ENCODE results near the gene ST6GALNAC6. TPM values are rescaled to one million over a fixed set of nuclear protein-coding genes. Genes with fewer than 3 reads are reported as not detected.
A peak's percentile ranks its signal among the peaks of the same experiment; 100 is the strongest.

Gene ST6GALNAC6, protein sequence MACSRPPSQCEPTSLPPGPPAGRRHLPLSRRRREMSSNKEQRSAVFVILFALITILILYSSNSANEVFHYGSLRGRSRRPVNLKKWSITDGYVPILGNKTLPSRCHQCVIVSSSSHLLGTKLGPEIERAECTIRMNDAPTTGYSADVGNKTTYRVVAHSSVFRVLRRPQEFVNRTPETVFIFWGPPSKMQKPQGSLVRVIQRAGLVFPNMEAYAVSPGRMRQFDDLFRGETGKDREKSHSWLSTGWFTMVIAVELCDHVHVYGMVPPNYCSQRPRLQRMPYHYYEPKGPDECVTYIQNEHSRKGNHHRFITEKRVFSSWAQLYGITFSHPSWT
- 28.5 and 39.2 TPM in 2 replicates for polyA plus RNA-seq (2014; cell fraction: cytosol; rRNA removed)
- 30.8 and 39.5 TPM in 2 replicates for polyA plus RNA-seq (2014; cell fraction: nucleus; rRNA removed)

DNA sequence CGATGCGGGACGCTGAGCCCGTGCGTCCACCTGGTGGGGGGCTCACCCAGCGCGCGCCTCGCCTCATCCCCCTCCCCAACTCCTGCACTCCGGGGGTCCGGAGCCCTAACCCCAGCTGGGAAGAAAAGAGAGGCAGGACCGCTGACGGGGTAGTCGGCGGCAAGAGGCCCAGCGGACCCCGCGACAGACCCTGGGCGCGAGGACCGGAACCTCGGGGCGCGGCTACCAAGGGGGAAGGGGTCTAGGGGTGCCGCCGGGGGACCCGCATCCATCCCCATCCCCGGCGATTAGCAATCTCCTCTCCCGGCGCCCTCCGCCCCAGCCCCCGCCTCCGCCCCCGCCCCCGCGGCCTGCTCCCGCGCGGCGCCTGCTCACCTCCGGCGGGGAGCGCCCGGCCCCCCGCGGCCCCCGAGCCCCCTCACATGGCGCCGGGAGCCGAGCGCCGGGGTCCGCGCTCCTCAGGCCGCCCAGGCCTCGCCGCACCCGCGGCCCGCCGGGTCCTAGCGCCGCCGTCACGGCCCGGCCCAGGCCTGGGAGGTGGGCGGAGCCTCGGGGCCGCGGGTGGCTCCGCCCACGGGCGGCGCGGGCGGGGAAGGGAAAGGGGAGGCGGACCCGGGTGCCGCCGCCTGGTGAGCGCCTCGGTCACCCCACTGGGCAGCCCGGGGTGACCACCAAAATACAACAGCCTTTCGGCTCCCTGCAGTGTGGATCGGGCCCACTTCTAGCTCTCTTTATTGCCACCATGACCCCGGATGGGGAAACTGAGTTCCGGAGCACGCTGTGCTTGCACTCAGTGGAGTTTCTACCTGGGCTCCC, at the start of gene ST6GALNAC6:
Gene ST6GALNAC6, minus strand, starts transcription at position 476 of the 816 bp plus-strand sequence. CDS start 1,622 bp downstream, outside the sequence.
- DNase-seq (ENCODE audit: low spot score): peak; percentile 67

DNA sequence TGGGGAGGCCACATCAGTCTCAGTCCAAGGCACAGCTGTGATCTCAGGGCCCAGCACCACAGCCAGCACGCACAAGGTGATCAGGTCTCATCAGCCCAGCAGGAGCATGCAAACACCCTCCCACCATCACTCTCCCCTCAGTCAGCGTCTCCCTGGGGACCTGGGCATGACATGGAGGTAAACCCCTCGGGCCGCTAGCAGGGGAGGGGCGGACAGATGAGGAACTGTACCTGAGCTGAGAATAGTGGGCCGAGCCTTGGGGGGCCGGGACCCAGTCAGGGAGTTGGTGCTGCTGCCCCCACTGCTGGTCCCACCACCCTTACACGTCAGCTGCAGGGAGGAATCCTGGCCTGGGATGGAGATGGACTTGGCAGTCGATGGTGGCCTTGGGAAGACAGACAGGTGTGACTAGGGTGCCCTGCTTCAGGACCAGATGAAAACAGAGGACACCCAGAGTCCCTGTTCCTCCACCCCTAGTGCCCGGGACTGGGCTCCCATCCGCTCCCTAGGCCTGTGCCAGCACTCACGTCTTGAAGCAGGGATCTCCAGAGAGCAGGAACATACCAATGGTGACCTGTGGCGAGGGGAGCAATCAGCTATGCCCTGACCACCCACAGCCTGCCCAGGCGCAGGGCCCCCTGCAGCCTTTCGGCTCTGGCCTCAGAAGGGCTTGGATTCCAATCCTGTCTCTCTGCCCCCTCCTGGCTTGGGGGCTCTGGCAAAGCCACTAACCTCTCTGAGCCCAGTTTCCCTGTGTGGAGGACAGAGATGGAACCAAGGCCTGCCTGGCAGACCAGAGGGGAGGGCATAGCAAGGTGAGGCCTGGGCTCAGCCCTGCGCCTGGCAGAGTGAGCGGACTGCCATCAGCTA, 48.7 kb upstream of the ST6GALNAC6 start:
- no peak for DNase-seq (ENCODE audit: low spot score)

DNA sequence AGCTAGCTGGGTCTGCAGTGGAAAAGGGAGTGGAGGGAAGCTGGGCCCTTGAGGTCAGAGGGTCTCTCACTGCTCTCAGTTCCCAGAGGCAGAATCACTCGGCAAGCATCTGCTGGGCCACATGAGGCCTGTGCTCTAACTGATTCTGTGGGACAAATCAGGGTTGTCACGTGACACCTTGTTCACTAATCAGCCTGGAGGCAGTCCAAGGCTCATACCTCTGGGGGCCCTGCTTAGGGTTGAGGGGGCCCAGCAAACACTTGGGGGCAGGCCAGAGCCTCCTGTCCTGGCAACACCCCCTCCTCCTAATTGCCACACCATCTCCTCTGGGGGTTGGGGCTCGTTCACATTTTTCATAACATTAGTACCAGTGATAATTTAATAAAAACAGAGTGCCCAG, 47.3 kb upstream of the ST6GALNAC6 start:
- no peak for DNase-seq (ENCODE audit: low spot score)

DNA sequence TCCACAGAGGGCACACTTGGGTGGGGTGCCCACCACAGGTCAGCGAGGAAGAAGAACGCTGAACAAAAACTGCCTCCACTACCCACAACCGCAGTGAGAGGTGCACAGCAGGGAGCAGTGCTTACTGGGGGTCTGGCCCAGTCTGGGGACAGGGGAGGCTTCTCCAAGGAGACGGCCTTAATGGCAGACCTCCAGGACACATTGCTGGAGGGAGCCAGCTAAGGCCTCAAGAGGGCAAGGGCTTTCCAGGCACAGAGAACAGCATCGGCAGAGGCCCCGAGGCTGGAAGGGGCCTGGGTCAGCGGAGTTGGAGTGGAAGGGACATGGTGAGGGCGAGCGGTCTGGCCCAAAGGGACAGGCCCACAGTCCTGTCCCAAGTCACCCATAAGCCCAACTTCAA, 46.5 kb upstream of the ST6GALNAC6 start:
- no peak for DNase-seq (ENCODE audit: low spot score)

DNA sequence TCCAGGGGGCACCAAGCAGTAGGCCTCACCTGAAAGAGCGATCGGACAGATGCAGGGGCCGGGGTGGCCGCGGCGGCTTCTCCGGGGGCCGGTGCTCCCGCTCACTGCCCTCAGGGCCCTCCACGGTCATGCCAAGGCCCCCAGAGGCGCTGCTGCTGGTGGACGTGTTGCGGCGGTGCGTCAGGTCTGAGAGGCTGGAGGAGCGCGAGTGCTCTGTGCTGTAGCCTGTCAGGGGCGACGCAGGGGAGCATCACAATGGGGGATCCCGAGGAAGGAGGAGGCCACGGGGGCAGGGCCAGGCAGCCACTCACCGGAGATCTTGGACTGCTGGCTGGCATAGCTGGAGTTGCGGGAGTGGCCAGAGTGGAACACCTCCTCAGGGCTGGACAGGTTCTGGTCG, 45.9 kb upstream of the ST6GALNAC6 start:
- DNase-seq (ENCODE audit: low spot score): no peak

DNA sequence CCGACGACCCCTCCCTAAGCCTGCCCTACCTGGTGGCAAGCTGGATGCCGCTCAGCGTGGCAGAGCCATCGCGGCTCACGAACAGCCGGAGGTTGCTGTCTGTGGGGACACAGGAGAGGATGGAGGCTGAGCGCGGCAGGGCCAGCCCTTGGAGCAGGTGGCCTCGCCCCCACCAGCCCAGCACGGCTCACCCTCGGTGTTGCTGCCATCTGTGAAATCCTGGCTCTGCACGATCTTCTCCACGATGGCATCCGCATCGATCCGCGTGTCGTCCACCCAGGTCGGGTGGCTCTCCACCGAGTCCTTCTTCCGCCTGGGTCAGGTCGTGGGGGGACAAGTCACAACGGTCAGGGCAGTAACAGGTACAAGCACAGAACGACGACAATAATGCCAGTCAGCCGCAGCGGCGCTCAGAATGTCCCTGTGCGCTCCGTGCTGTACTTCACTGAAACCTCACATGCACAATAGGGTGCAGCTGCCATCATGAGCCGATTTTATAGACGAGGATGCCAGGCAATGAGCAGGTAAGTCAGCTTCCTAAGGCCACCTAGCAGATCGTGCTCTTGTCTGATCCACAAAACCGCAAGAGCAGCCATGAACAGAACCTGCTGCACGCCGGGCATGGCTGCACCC, 45.3 kb upstream of the ST6GALNAC6 start:
- DNase-seq (ENCODE audit: low spot score): no peak

DNA sequence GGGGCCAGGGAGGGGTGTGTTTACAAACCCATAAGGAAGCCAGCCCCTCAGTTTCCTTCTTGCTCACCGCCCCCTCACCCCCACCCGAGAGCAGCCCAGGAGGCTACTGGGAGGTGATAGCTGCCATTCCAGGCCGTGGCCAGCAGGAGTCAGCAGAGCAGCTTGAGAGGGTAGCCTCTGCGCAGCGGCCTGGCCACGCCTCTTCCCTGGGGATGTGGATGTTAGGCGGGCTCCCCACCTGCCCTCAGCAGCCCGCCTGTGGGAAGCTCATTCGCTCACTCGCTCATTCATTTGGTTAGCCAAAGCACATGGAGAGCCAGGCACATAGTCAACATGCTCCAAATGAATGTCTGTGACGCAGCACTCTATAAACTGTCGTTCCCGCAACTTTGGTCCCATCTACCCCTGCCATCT, 44.3 kb upstream of the ST6GALNAC6 start:
- DNase-seq (ENCODE audit: low spot score): peak; percentile 78

DNA sequence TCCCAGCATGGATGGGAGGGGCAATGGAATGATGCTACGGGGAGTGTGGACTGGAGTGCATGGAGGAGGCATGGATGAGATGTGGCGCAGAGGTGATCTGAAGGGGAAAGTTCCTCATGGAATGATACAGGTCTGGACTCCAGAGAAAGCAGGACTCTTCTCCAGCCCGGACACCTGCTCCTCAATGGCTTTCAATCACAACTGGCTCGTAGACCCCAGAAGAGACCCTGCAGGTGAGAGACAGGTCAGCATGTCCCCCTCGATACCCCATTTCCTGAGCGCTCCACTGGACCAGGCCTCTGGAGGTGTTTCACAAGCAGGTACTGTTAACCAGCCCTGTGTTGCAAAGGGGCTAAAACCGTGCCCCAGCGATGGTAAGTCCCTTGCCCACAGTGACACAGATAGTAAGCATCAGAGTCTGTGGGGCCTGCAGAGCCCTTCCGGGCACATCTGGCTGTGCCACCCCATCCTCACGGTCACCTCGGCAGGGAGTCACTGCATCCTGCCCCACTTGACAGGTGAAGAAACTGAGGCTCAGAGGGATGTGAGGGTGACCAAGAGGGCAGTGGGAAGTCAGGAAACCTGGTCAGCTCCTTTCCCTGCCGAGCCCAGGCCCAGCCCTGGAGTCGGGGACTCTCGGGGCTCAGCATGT, 43.7 kb upstream of the ST6GALNAC6 start:
- DNase-seq (ENCODE audit: low spot score): no peak

DNA sequence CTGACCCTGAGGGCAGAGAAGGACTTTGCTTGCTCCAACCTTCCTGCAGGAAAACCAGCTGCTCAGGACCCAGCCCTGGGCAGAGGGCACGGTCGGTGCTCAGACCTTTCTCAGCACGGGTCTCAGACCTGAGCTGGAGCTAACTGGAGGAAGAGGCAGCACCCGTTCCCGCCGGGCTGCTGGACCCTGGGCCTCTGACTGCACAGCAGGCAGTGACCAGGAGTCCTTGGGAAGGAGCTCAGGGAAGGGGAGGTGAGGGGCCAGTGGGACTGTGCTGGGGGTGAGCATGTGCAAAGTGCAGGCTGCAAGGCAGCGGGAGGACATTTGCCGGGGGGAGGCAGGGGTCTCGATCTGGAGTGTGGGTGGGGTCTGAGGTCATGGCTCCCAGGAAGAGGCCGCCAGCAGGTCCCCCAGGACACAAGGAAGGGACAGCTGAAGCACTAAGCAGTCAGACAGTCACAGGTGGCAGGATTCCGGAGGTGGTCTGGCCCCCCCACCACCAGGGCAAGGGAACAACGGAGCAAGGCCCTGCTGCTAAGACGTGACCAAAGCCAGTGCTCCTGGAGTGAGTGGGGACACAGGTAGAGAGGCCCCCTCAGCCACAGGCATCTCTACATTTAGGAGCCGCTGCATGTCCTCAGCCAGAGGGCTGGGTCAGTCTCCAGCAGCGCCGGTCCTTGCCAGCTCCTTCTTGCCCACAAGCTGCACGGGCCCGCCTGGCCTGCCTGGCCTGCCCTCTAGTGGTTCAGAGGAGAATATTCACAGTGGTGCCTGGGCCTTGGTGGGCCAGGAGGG, 43.0 kb upstream of the ST6GALNAC6 start:
- peak; percentile 75 for DNase-seq (ENCODE audit: low spot score)

DNA sequence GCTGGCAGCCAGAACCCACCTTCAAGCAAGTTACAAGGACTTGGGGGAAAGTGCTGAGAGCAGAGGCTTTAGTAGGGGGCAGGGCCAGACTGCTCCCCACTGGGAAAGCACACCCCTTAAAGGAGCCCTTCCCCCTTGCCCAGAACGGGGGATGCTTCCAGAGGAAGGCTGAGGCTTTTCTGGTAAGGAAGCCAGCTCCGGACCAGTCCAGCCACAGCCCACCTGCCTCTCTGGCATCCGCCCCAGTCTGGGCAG, 42.5 kb upstream of the ST6GALNAC6 start:
- no peak for DNase-seq (ENCODE audit: low spot score)

DNA sequence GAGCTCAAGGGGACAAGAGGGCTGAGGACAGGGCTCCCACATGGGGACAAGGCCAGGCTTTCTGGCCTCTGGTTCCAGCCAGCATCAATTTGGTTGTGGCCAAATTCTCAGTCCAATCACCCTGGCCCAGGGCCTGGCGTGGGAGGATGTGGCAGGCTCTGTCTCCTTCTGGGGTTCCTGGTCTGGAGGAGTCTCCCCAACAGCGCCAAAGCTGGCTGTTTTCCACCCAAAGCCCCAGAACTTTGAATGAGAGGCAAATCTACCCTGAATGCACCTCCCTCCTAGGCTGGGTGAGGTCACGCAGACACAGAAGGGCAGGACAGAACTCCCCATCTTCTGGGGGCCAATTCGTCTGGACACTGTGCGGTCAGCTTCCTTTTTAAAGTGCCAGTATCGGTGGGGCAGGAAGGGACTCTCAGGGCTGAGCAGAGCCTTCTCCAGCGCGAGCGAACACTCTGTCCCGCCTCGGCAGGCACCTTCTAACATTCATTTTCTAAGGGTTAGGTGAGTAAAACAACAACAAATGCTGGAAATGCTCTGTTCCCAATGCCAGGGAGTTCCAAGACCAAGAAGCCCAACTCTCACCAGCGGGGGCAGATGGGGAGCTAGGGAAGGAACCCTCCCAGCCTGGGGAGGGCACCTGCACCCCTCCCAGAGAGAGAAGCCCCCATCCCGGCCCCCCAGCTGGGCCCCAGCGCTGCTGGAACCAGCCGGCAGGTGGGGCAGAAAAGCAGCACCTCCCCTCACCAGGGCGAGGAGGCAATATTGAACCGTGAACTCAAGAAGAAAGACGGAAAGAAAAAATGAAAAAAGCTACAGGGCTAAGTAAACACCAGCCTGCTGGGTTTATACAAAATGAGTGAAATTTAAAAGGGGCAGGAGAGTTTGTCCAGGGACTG, 41.9 kb upstream of the ST6GALNAC6 start:
- DNase-seq (ENCODE audit: low spot score): no peak

DNA sequence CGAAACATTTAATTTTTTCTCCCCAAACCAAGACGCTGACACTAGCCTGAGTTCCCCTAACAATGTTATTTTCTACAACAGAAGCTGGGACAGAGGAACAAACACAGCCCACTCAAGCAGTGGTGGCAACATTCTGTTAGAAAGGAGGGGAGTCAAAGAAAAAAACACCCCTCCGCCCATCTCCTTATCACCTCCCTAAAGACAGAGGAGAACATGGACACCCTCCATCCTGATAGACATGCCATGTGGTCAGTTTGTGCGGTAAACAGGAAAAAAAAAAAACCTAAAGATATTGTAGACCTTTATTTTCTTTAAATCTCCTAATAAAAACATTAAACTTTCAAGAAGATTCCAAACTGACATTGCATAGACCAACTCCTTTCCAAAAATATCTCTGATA, 41.2 kb upstream of the ST6GALNAC6 start:
- DNase-seq (ENCODE audit: low spot score): no peak

DNA sequence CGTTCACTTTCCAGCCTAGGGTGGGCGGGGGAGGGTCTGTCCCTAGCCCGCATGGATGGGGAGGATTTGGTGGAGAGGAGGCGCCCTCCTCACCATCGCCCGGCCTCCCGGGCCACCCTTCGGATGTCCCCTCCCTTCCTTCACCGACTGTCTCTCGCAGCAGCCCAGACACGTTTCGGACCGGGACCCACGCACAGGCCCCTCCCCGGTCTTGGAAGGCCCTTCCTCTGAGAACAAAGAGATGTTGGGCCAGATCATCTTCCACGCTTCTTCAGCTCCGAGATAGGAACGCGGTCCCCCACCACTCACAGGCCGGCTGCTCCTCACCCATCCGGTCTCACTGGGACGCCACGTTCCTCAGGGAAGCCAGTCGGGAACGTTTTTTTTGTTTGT, 38.9 kb upstream of the ST6GALNAC6 start:
- no peak for DNase-seq (ENCODE audit: low spot score)

DNA sequence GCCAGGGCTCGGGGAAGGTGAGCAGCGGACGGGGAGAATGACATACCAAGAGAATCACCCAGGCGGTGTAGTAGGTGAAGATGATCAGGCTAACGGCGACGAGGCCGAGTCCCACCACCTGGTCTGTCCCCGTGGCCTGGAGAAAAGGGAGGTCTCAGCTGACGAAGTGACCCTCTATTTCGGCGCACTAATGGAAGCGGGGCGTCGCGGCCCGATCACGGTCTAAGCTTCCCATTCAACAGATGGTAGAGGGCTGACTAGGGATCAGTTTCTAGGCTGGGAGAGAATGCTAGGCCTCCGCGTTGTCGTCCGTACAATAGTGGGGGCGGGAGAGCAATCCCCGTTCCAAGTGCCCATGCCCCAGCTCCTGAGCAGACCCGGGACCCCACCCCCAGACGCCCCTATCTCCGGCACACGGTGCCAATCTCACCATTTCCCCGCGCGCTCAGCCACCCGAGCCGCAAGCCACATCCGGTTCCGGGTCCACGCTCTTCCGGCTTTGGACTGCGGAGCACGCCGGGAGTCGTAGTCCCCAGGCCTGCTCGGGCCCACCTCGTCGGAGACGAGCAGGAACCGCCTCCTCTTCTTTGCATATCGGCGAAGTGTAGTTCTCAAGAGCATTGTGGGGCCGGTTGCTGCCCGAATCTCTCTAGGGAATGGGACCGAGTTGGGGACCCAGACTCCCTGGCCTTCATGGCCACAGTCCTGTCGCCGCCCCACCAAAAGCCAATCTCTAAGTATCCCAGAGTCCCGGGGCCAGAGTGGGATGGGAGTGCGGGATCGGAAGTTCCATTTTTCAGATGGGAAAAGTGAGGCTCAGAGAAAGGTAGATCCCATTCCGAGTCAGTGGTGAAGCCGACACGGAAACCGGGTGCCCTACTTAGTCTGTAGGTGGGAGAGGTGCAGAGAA, 38.2 kb upstream of the ST6GALNAC6 start, which contains the start of gene DPM2:
Gene DPM2, minus strand, starts transcription at position 467 of the 910 bp plus-strand sequence. Its CDS starts 34 bp downstream, at position 433.
- DNase-seq (ENCODE audit: low spot score): peak; percentile 84

DNA sequence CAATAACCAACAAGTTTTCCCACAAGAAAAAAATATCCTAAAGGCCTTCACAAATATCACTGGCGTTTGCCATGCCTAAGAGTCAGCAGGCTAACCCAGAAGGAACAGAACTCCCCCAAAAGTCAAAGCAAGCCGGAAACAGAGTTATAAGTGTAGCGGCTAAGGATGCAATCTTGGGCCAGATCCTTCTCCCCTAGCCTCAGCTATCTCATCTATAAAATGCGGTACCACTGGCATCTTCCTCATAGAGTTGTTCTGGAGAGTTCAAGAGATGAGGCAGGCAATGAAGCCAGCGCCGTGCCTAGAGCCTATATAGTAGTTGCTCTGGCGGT, 37.6 kb upstream of the ST6GALNAC6 start:
- DNase-seq (ENCODE audit: low spot score): no peak

DNA sequence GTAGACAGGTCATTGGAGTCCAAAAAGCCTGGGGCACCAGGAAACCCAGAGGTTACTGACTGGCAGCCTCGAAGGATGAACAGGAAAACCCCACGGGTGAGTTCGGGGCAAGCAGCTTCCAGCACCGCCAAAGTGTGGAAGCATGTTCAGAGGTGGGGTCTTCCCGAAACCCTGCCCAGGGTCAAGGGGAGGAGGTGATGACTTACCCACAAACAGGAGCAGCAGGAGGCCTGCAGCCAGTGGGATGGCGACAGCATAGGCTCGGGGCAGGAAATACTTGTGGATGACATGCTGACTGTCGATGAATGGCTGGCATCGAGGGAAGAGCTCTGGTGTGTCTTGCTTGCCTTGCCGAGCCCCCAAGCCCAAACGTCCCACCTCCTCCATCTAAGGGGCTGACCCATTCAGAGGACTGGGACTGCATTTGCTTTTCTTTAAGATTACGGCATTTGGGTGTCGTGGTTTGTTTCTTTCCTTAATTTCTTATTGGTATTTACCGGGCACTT, 37.0 kb upstream of the ST6GALNAC6 start:
- DNase-seq (ENCODE audit: low spot score): no peak

DNA sequence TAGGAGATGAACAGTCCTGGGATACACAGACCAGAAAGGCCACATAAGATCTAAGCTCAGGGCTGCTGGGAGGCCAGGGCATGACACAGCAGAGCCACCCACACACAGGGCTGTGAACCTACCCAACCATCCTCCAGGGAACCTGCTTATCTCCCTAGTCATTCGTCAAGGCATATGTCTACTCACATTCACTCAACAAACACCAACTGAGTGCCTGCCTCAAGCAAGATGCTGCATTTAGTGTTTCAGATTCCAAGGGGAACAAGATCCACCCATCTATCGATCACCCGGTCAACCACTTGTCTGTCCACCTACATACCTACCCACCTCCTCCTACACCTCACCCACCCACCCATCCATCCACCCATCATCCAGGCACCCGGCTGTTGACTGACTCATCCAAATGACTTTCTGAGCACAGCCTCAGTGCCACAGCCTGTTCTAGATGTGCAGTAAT, 36.4 kb upstream of the ST6GALNAC6 start:
- no peak for DNase-seq (ENCODE audit: low spot score)

DNA sequence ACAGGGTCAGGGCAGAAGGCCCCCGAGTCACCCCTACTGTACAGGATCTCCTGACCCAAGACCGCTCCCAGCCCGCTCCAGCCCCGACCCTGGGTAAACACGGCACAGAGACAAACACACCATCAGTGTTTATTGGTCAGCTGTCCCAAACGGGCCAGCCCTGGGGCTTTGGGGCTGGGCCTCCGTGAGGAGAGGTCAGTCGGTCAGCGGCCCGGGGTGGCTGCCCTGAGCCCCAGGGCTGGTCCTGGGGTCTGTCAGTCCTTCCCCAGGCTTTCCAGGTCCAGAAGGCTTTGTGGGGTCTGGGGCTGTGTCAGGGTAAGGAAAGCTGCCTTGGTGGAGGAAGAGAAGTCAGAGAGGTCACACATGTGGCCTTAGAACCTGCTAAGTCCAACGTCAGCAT, 35.6 kb upstream of the ST6GALNAC6 start:
- no peak for DNase-seq (ENCODE audit: low spot score)

All from SK-N-DZ (cell line).